ENCODE results near the gene LAMA1.

The LAMA1 gene

DNA sequence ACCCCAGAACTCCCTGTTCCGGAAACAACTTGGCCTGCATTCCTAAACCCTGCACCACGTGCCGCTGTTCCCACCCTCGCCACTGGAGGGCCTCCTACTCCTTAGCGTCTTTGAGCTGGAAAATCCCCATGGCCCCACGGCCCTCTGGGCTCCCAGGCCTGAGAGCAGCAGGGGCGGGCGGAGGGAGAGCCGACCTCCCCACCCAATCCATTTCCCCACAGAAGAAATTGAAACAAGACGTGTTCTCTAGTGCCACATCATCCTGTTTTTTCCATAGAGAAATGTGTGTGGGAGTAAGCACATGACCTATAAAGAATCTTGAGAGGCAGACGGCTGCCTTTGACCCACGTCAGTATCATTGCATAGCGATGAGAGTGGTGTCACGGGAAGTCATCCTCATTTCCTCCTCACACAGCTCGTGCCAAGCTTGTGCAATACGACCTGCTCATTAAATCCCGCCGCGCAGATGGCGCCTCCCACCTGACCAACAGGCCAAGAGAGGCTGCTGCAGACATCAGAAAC is 79.2 kb downstream of the LAMA1 start:
- TF ChIP-seq, protein P1, sequence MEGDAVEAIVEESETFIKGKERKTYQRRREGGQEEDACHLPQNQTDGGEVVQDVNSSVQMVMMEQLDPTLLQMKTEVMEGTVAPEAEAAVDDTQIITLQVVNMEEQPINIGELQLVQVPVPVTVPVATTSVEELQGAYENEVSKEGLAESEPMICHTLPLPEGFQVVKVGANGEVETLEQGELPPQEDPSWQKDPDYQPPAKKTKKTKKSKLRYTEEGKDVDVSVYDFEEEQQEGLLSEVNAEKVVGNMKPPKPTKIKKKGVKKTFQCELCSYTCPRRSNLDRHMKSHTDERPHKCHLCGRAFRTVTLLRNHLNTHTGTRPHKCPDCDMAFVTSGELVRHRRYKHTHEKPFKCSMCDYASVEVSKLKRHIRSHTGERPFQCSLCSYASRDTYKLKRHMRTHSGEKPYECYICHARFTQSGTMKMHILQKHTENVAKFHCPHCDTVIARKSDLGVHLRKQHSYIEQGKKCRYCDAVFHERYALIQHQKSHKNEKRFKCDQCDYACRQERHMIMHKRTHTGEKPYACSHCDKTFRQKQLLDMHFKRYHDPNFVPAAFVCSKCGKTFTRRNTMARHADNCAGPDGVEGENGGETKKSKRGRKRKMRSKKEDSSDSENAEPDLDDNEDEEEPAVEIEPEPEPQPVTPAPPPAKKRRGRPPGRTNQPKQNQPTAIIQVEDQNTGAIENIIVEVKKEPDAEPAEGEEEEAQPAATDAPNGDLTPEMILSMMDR (IDR thresholded peaks at IDR 0.05; ENCODE audit: low read depth, low read length, missing control alignments), result peak; percentile 81
- peak; percentile 83 for DNase-seq (ENCODE audit: extremely low read depth, low read depth)
- no peak overlapping the region for H3K4me3 ChIP-seq (replicated peaks; ENCODE audit: low read depth, low read length)

DNA sequence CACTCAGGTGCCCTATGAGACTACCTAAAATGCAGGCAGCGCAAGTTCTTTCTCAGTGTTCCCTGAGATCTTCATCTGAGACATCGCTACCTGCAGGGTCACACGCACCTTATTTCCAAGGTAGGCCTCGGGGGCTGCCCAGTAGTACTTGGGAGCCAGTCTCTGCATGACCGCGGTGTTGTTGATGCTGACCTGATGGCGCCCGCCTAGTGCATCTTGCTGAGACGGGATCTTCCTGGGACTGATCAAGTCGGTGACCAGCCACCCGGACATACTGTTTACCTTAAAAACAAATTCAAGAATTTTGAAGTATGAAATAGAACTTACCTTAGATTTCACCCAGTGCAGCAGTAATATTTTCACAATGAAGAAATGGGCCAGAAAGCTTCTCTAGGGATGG is 80.1 kb downstream of the LAMA1 start:
- DNase-seq (ENCODE audit: extremely low read depth, low read depth), result no peak
- TF ChIP-seq, protein P1 (IDR thresholded peaks at IDR 0.05; ENCODE audit: low read depth, low read length, missing control alignments), result no peak
- H3K4me3 ChIP-seq (replicated peaks; ENCODE audit: low read depth, low read length), result no peak overlapping the region

DNA sequence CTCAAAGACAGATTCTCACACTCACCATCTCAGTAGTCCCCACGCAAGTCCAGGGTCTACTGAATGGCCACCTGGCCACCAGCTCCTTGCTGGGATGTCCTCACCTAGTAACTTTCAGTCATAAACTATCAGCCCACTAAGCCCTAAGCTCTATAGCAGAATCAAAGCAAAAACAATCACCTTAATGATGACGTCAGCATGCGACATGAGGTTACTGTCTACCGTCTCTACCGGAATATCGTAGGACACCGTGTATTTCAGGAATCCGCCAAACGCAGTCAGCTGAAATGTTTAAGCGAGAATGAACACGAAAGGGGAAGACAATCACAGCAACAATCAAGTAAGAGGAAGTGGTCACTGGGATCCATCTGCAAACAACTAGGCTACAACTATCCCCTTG is 81.8 kb downstream of the LAMA1 start:
- TF ChIP-seq, protein P1 (IDR thresholded peaks at IDR 0.05; ENCODE audit: low read depth, low read length, missing control alignments), result no peak
- no peak overlapping the region for H3K4me3 ChIP-seq (replicated peaks; ENCODE audit: low read depth, low read length)
- no peak for DNase-seq (ENCODE audit: extremely low read depth, low read depth)

DNA sequence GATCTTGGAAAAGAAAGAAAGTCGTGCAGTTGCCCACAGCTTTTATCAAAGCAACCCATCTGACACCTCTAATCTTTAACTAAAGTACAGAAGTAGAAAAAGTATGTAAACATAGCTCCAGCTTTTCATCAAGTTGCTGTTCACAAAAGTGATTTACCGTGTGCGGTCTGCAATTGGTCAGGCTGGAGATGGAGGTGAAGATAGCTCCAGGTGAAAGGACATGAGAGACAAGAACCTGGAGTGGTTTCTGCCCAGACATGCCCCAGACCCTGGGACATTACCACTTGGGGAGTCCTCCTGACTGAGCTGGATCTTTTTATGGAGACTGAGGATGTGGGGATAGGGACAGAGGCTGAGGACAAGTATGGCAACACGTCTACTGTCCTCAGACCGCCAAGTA is 82.7 kb downstream of the LAMA1 start:
- DNase-seq (ENCODE audit: extremely low read depth, low read depth), result no peak
- TF ChIP-seq, protein P1 (IDR thresholded peaks at IDR 0.05; ENCODE audit: low read depth, low read length, missing control alignments), result no peak
- no peak overlapping the region for H3K4me3 ChIP-seq (replicated peaks; ENCODE audit: low read depth, low read length)

DNA sequence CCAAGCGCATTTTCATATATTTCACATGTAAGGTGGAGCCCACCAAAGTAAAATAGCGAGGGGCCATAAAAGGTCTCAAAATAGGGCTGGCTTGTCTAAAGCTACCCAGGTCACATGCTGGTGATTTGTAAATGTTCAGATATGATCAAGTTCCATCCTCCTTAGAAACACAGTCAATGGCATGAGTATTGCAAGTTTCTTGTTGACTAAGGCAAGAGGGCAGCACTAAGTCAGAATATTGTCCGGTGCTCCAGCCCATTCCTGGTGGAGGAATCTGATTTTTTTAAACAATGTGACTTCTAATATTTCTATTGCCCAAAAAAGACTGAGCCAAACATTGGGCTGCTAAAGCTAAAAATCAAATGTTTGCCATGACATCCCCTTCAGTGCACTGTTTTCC is 85.1 kb downstream of the LAMA1 start:
- no peak overlapping the region for H3K4me3 ChIP-seq (replicated peaks; ENCODE audit: low read depth, low read length)
- no peak for DNase-seq (ENCODE audit: extremely low read depth, low read depth)
- TF ChIP-seq, protein P1 (IDR thresholded peaks at IDR 0.05; ENCODE audit: low read depth, low read length, missing control alignments), result no peak

DNA sequence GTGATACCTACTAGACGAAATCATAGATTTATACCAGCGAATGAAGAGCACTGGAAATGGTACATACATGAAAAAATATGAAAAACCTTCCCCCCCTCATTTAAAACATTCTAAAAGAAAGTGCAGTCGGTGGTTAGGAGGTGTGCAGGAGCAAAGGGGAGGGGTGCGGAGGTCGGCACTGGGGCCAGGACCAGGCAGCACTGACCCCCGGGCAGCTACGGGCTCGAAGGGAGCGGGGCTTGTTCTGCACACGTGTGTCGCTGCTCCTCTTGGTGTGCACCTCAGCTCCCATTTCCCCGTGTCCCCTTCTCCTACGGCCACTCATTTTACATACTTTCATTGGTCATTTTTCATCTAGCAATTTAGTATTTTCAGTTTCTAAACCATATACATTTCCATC is 89.0 kb downstream of the LAMA1 start:
- TF ChIP-seq, protein P1 (IDR thresholded peaks at IDR 0.05; ENCODE audit: low read depth, low read length, missing control alignments), result no peak
- DNase-seq (ENCODE audit: extremely low read depth, low read depth), result no peak
- no peak overlapping the region for H3K4me3 ChIP-seq (replicated peaks; ENCODE audit: low read depth, low read length)

DNA sequence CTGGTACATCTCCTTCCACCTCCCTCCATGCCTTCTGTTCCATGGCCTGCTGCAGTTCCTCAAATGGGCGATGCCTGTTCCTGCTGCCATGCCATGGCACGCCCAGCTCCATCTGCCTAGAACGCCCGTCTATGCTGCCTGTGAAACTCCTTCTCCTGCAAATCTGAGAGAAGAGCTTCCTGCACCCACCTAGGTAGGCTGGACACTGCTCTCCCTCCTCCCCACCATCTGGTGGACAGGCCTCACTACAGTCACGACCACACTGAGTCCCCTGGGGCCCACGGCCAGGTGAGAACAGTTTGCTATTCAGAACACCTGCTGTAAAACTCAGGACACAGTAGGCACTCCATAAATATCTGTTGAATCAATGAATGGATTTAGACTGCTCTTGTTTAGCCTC is 92.4 kb downstream of the LAMA1 start:
- no peak overlapping the region for H3K4me3 ChIP-seq (replicated peaks; ENCODE audit: low read depth, low read length)
- DNase-seq (ENCODE audit: extremely low read depth, low read depth), result no peak
- TF ChIP-seq, protein P1 (IDR thresholded peaks at IDR 0.05; ENCODE audit: low read depth, low read length, missing control alignments), result no peak
